Neural cell (in vitro differentiated cells): ENCODE results near the gene YBX1. TPM values are rescaled to one million over a fixed set of nuclear protein-coding genes. Genes with fewer than 3 reads are reported as not detected.

ENCODE experiments used
- H2AFZ ChIP-seq: fragments of 200-600, 300-800 bp; sonication (generic), shearing (Covaris generic); 2 replicates; pipeline ENCODE4 v1.6.0; 2014; ENCODE audit warnings: low read depth, mild to moderate bottlenecking, antibody characterized with exemption, low read length, moderate library complexity
- H3F3A ChIP-seq: fragments of 200-600 bp; shearing (Covaris generic); 2 replicates; pipeline ENCODE4 v1.6.1; 2016; ENCODE audit warnings: mild to moderate bottlenecking, moderate library complexity, mixed read lengths, antibody characterized with exemption, low read length; ENCODE audit not compliant: insufficient read depth, poor library complexity, severe bottlenecking
- H3K27ac ChIP-seq: fragments of 200-600, 300-800 bp; sonication (generic), shearing (Covaris generic); 2 replicates; pipeline ENCODE4 v1.5.1; 2014; ENCODE audit warnings: mild to moderate bottlenecking, low read length, moderate library complexity
- H3K27me3 ChIP-seq: fragments of 300-800, 200-600 bp; sonication (generic), shearing (Covaris generic); 2 replicates; pipeline ENCODE4 v1.6.0; 2014; ENCODE audit warnings: mild to moderate bottlenecking, low read depth, low read length, moderate library complexity; ENCODE audit not compliant: insufficient read depth
- H3K36me3 ChIP-seq: fragments of 300-800, 200-600 bp; sonication (generic), shearing (Covaris generic); 2 replicates; pipeline ENCODE4 v1.5.1; 2014; ENCODE audit warnings: mild to moderate bottlenecking, antibody characterized with exemption, low read length, moderate library complexity; ENCODE audit not compliant: insufficient read depth
- H3K4me2 ChIP-seq: fragments of 300-800, 200-600 bp; sonication (generic), shearing (Covaris generic); 2 replicates; pipeline ENCODE4 v1.6.0; 2014; ENCODE audit warnings: mild to moderate bottlenecking, low read length
- H3K4me3 ChIP-seq: fragments of 300-800, 200-600 bp; sonication (generic), shearing (Covaris generic); 2 replicates; pipeline ENCODE4 v1.5.1; 2014; ENCODE audit warnings: mild to moderate bottlenecking, low read length, moderate library complexity
- H3K79me2 ChIP-seq: fragments of 200-600 bp; shearing (Covaris generic); replicated peaks from 2 replicates; pipeline ENCODE4 v1.6.0; 2014; ENCODE audit warnings: mild to moderate bottlenecking, low read length, moderate library complexity; ENCODE audit not compliant: insufficient read depth
- H3K9ac ChIP-seq: fragments of 300-800, 200-600 bp; sonication (generic), shearing (Covaris generic); 2 replicates; pipeline ENCODE4 v1.6.1; 2016; ENCODE audit warnings: mild to moderate bottlenecking, low read length, mixed read lengths
- H3K9me2 ChIP-seq: fragments of 200-600 bp; shearing (Covaris generic); 2 replicates; pipeline ENCODE4 v1.6.1; 2016; ENCODE audit warnings: mild to moderate bottlenecking, low read length, mixed read lengths; ENCODE audit not compliant: insufficient read depth
- H3K9me3 ChIP-seq: fragments of 200-600, 300-800 bp; sonication (generic), shearing (Covaris generic); 2 replicates; pipeline ENCODE4 v1.6.1; 2016; ENCODE audit warnings: mild to moderate bottlenecking, mixed run types, low read length, moderate library complexity, mixed read lengths
- H4K20me1 ChIP-seq: fragments of 200-600 bp; shearing (Covaris generic); 2 replicates; pipeline ENCODE4 v1.6.1; 2016; ENCODE audit warnings: mild to moderate bottlenecking, mixed run types; ENCODE audit not compliant: insufficient read depth
- EP300 ChIP-seq: fragments of 450-650 bp; conservative IDR thresholded peaks from 2 replicates; pipeline ENCODE4 v1.6.1; 2014; ENCODE audit warnings: antibody characterized with exemption, mild to moderate bottlenecking, moderate library complexity; ENCODE audit not compliant: poor library complexity, severe bottlenecking
- EZH2 ChIP-seq: fragments of 200-600, 300-800 bp; shearing (Covaris generic), sonication (generic); IDR thresholded peaks from 2 replicates; pipeline ENCODE4 v1.6.1; 2014; ENCODE audit warnings: antibody characterized with exemption, low read length, borderline replicate concordance, mild to moderate bottlenecking; ENCODE audit not compliant: insufficient read depth, poor library complexity, severe bottlenecking
- MXI1 ChIP-seq: fragments of 450-650 bp; conservative IDR thresholded peaks from 2 replicates; pipeline ENCODE4 v1.6.1; 2014; ENCODE audit warnings: antibody characterized with exemption, mild to moderate bottlenecking; ENCODE audit not compliant: poor library complexity, severe bottlenecking
- POLR2AphosphoS5 ChIP-seq: IDR thresholded peaks from 2 replicates; pipeline ENCODE4 v1.6.1; 2012
- RAD21 ChIP-seq: fragments of 450-650 bp; conservative IDR thresholded peaks from 2 replicates; pipeline ENCODE4 v1.6.1; 2014; ENCODE audit warnings: antibody characterized with exemption, mild to moderate bottlenecking, moderate library complexity
- SMC3 ChIP-seq: fragments of 450-650 bp; conservative IDR thresholded peaks from 2 replicates; pipeline ENCODE4 v1.6.1; 2014; ENCODE audit warnings: antibody characterized with exemption, mild to moderate bottlenecking, moderate library complexity; ENCODE audit not compliant: poor library complexity
- TAF1 ChIP-seq: IDR thresholded peaks from 2 replicates; pipeline ENCODE4 v1.6.1; 2012; ENCODE audit warnings: low read depth
- polyA plus RNA-seq: library from polyadenylated mRNA; depleted of rRNA; stranded (reverse); fragments of >200 nt; gene quantifications from 2 replicates; pipeline ENCODE4 v1.2.3, GENCODE V29; 2014
- TF ChIP-seq, protein P1 (sequence below): IDR thresholded peaks from 2 replicates; pipeline ENCODE4 v1.6.1; 2012; ENCODE audit warnings: borderline replicate concordance
- TF ChIP-seq, protein P2 (sequence below): fragments of 450-650 bp; IDR thresholded peaks from 2 replicates; pipeline ENCODE4 v1.5.1; 2014; ENCODE audit warnings: antibody characterized with exemption, mild to moderate bottlenecking, moderate library complexity; ENCODE audit not compliant: poor library complexity, severe bottlenecking

The YBX1 gene
- polyA plus RNA-seq, 1 donor from 2014 or later: 706 TPM

DNA sequence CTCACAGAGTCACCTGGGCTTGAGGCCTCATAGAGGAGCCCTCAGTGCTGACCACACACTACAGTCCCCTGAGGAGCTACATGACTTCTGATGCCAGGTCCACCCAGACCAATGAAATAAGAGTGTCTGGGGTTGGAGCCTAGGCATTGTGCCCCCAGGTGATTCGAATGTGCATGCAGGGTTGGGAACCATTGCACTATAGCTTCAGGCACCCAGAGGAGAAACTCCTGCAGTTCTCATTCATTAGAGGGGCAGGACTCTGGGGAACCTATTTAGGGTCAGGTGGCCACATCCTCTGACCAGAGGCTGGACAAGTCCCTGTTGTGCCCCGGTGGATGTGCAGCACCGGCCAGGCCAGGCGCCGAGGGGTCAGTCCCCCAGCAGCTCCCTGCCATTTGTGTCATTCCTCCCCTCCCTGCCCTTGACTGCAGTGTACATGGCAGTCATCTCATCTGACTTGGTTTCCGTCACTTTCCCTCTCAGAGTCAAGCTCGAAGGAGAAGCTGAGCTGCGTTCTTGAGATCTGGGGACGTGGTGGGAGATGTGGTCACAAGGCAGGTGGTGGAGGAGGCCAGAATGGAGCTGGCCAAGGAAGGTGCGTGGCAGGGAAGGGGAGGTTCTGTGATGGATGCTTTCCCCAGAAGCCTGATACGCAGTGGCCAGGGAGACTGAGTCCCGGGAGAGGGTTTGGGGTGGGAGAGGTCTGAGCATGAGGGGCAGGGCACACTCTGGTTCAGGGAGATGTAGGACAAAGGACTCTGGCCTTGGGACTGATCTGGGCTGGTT, 51.4 kb downstream of the YBX1 start:
- H3K4me2 ChIP-seq: no peak overlapping the region
- H3K4me3 ChIP-seq: no peak overlapping the region
- H3F3A ChIP-seq: no peaks in the 10 kb centered on the region
- H4K20me1 ChIP-seq: no peaks in the 10 kb centered on the region
- H3K79me2 ChIP-seq: no peaks in the 10 kb centered on the region
- H3K36me3 ChIP-seq: no peaks in the 10 kb centered on the region
- no peak overlapping the region for H3K27ac ChIP-seq
- no peak overlapping the region for H2AFZ ChIP-seq
- H3K9ac ChIP-seq: no peak overlapping the region
- no peaks in the 10 kb centered on the region for H3K9me3 ChIP-seq
- TF ChIP-seq SMC3 (no peak), TAF1 (no peak), EZH2 (no peak), POLR2AphosphoS5 (no peak), MXI1 (no peak), RAD21 (no peak), EP300 (no peak)
- TF ChIP-seq, protein P1, sequence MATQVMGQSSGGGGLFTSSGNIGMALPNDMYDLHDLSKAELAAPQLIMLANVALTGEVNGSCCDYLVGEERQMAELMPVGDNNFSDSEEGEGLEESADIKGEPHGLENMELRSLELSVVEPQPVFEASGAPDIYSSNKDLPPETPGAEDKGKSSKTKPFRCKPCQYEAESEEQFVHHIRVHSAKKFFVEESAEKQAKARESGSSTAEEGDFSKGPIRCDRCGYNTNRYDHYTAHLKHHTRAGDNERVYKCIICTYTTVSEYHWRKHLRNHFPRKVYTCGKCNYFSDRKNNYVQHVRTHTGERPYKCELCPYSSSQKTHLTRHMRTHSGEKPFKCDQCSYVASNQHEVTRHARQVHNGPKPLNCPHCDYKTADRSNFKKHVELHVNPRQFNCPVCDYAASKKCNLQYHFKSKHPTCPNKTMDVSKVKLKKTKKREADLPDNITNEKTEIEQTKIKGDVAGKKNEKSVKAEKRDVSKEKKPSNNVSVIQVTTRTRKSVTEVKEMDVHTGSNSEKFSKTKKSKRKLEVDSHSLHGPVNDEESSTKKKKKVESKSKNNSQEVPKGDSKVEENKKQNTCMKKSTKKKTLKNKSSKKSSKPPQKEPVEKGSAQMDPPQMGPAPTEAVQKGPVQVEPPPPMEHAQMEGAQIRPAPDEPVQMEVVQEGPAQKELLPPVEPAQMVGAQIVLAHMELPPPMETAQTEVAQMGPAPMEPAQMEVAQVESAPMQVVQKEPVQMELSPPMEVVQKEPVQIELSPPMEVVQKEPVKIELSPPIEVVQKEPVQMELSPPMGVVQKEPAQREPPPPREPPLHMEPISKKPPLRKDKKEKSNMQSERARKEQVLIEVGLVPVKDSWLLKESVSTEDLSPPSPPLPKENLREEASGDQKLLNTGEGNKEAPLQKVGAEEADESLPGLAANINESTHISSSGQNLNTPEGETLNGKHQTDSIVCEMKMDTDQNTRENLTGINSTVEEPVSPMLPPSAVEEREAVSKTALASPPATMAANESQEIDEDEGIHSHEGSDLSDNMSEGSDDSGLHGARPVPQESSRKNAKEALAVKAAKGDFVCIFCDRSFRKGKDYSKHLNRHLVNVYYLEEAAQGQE: no peak
- TF ChIP-seq, protein P2, sequence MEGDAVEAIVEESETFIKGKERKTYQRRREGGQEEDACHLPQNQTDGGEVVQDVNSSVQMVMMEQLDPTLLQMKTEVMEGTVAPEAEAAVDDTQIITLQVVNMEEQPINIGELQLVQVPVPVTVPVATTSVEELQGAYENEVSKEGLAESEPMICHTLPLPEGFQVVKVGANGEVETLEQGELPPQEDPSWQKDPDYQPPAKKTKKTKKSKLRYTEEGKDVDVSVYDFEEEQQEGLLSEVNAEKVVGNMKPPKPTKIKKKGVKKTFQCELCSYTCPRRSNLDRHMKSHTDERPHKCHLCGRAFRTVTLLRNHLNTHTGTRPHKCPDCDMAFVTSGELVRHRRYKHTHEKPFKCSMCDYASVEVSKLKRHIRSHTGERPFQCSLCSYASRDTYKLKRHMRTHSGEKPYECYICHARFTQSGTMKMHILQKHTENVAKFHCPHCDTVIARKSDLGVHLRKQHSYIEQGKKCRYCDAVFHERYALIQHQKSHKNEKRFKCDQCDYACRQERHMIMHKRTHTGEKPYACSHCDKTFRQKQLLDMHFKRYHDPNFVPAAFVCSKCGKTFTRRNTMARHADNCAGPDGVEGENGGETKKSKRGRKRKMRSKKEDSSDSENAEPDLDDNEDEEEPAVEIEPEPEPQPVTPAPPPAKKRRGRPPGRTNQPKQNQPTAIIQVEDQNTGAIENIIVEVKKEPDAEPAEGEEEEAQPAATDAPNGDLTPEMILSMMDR: no peak
- H3K9me2 ChIP-seq: no peaks in the 10 kb centered on the region
- no peaks in the 10 kb centered on the region for H3K27me3 ChIP-seq

DNA sequence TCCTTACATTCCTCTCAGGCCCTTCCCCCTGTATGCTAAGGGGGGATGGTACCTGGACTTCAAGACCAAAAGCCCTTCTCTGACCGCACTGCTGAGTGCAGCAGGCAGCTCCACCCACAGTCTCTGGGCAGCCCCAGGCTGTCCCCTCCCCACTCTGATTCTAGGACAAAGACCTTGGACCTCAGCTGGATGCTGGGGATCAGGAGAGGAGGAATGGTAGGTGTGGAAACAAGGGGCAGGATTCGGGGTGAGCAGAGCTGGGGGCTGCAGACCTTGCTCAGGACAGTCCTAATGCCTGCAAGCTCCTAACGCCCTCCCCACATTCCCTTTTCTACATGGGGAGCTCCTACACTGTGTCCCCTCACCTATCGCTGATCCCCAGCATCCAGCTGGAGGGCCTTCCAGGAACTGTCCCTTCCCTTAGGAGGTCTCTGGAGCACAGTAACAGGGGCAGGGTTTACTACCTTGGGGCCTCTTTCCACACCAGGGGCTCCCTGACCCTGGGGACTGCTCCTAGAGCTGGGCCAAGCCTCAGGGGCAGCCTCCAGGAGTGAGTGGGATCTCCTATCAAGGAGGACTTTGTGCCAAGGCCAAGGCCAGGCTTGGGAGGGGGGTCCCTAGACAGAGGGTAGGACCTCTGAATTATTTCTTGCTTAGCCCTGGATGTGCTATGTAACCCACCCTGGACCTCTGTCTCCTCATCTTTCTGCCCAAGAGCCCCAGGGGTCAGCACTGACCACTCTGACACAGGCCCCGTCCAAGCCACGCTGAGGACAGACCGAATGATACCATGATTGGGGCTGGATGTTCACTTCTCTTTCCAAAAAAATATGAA, 52.2 kb downstream of the YBX1 start:
- H3F3A ChIP-seq: no peaks in the 10 kb centered on the region
- no peaks in the 10 kb centered on the region for H3K36me3 ChIP-seq
- no peaks in the 10 kb centered on the region for H3K9me2 ChIP-seq
- no peak overlapping the region for H3K4me2 ChIP-seq
- no peaks in the 10 kb centered on the region for H3K79me2 ChIP-seq
- no peaks in the 10 kb centered on the region for H3K27me3 ChIP-seq
- H3K4me3 ChIP-seq: no peak overlapping the region
- H2AFZ ChIP-seq: no peak overlapping the region
- no peaks in the 10 kb centered on the region for H3K9me3 ChIP-seq
- H4K20me1 ChIP-seq: no peaks in the 10 kb centered on the region
- H3K9ac ChIP-seq: no peak overlapping the region
- no peak overlapping the region for H3K27ac ChIP-seq
- TF ChIP-seq EZH2 (no peak), POLR2AphosphoS5 (no peak), EP300 (no peak), SMC3 (no peak), RAD21 (no peak), MXI1 (no peak), TAF1 (no peak)
- TF ChIP-seq, protein P2: no peak
- TF ChIP-seq, protein P1: no peak
